Gastroesophageal sphincter (tissue), 4 donors: Measurements from ENCODE around the gene DOK5. TPM values are rescaled to one million over a fixed set of nuclear protein-coding genes. Genes with fewer than 3 reads are reported as not detected.

Experiments
- ATAC-seq: fragments of 150-250 bp; one replicate; pipeline ENCODE4 v1.9.1; 2016; ENCODE audit warnings: mild to moderate bottlenecking, moderate library complexity
- H3K27ac ChIP-seq, 4 donors: fragments of 200-600 bp; sonication (generic) in 3 of 4; 1 replicate in 3 of 4; 2 replicates in 1 of 4; pipeline ENCODE4 v1.5.1; 2016 to 2019
- H3K27me3 ChIP-seq: fragments of 200-600 bp; sonication (generic); one replicate; pipeline ENCODE4 v1.5.1; 2019
- H3K36me3 ChIP-seq, 2 donors: fragments of 200-600 bp; sonication (generic); one replicate each; pipeline ENCODE4 v1.5.1; 2019; ENCODE audit warnings: control low read depth in 1 of 2
- H3K4me1 ChIP-seq, 3 donors: fragments of 200-600 bp; sonication (generic); 1 replicate in 2 of 3; 2 replicates in 1 of 3; pipeline ENCODE4 v1.5.1; 2016 to 2019; ENCODE audit warnings: control low read depth in 2 of 3
- H3K4me3 ChIP-seq, 2 donors: fragments of 200-600 bp; sonication (generic); one replicate each; pipeline ENCODE4 v1.5.1; 2019; ENCODE audit warnings: mild to moderate bottlenecking in 1 of 2, moderate library complexity in 1 of 2
- H3K9me3 ChIP-seq, 3 donors: fragments of 200-600 bp; sonication (generic); one replicate each; pipeline ENCODE4 v1.5.1; 2017 to 2019; ENCODE audit warnings: control low read depth in 2 of 3
- CTCF ChIP-seq, 4 experiments: fragments of 200-600 bp in 2 of 4; fragments of 450-650 bp in 2 of 4; sonication (generic) in 1 of 4; IDR thresholded peaks; one replicate each; pipeline ENCODE4 v1.5.1; 2017 to 2019; ENCODE audit warnings: antibody characterized with exemption in 4 of 4, mild to moderate bottlenecking in 2 of 4, moderate library complexity in 2 of 4
- EP300 ChIP-seq: sonication (generic); formaldehyde crosslinking; IDR thresholded peaks from one replicate; pipeline ENCODE4 v1.6.1; 2017; ENCODE audit warnings: antibody characterized with exemption, mild to moderate bottlenecking
- POLR2A ChIP-seq, 2 donors: fragments of 450-650 bp; IDR thresholded peaks; one replicate each; pipeline ENCODE4 v1.6.1; 2017; ENCODE audit warnings: antibody characterized with exemption in 2 of 2, mild to moderate bottlenecking in 2 of 2, moderate library complexity in 1 of 2
- POLR2AphosphoS5 ChIP-seq: sonication (generic); formaldehyde crosslinking; IDR thresholded peaks from one replicate; pipeline ENCODE4 v1.6.1; 2017; ENCODE audit warnings: antibody characterized with exemption
- WGBS, 2 donors: methylation state at CpG; one replicate each; pipeline ENCODE4 v1.1.5; 2018; ENCODE audit warnings: low coverage in 1 of 2; 5-methylcytosine and 5-hydroxymethylcytosine counted together
- total RNA-seq, 4 donors: library from RNA; depleted of rRNA; stranded (reverse); fragments of >200 nt; gene quantifications; one replicate each; pipeline ENCODE4 v1.1.0, GENCODE V29; 2016

The DOK5 gene
- total RNA-seq, 4 donors from 2014 or later: 0.62 to 2.7 (median 1.4) TPM

- no peak for ATAC-seq
- peaks cover 0 to 9% (median 0%) of the 10 kb centered on the region in 3 donors for H3K9me3 ChIP-seq
- H3K27me3 ChIP-seq: no peaks in the 10 kb centered on the region
- no peaks in the 10 kb centered on the region for H3K4me1 ChIP-seq
- H3K36me3 ChIP-seq: no peaks in the 10 kb centered on the region
- H3K27ac ChIP-seq: no peak overlapping the region
- TF ChIP-seq POLR2A (IDR thresholded peaks at IDR 0.05) (no peak), EP300 (no peak), POLR2AphosphoS5 (no peak), CTCF (IDR thresholded peaks at IDR 0.05) (no peak)
- no peak overlapping the region for H3K4me3 ChIP-seq
- WGBS, 2 donors: 72 to 79% methylated on average over 3 of the region's 3 CpGs
Observed at GRCh38 chr20:54514028-54514607, 38.7 kb downstream of the DOK5 start.

GRCh38 chr20:54515793-54516628 lies 40.6 kb downstream of the DOK5 start:
- H3K4me1 ChIP-seq: no peaks in the 10 kb centered on the region
- TF ChIP-seq POLR2A (IDR thresholded peaks at IDR 0.05) (no peak), POLR2AphosphoS5 (no peak), CTCF (IDR thresholded peaks at IDR 0.05) (no peak), EP300 (no peak)
- no peak overlapping the region for H3K4me3 ChIP-seq
- no peak for ATAC-seq
- H3K27ac ChIP-seq: no peak overlapping the region
- H3K9me3 ChIP-seq: peaks cover 0 to 9% (median 0%) of the 10 kb centered on the region in 3 donors
- H3K27me3 ChIP-seq: no peaks in the 10 kb centered on the region
- H3K36me3 ChIP-seq: no peaks in the 10 kb centered on the region
- 59 to 67% methylated on average over 6 of the region's 6 CpGs for WGBS, 2 donors

GRCh38 chr20:54517241-54517975 lies 42.0 kb downstream of the DOK5 start:
- Histone ChIP-seq H3K4me1 (no peaks in the 10 kb centered on the region), H3K27ac (no peak overlapping the region), H3K27me3 (no peaks in the 10 kb centered on the region), H3K36me3 (no peaks in the 10 kb centered on the region), H3K4me3 (no peak overlapping the region), H3K9me3 (peaks cover 0 to 7% (median 0%) of the 10 kb centered on the region in 3 donors)
- no peak for TF ChIP-seq POLR2AphosphoS5
- TF ChIP-seq CTCF (IDR thresholded peaks at IDR 0.05): no peak
- TF ChIP-seq EP300: no peak
- no peak for TF ChIP-seq POLR2A (IDR thresholded peaks at IDR 0.05)
- WGBS, 2 donors: 87 to 92% methylated on average over 4 of the region's 4 CpGs
- ATAC-seq: no peak

GRCh38 chr20:54524849-54525248 lies 49.5 kb downstream of the DOK5 start:
- Histone ChIP-seq H3K27me3 (no peaks in the 10 kb centered on the region), H3K4me3 (no peak overlapping the region), H3K9me3 (no peaks in the 10 kb centered on the region), H3K36me3 (no peaks in the 10 kb centered on the region), H3K4me1 (peaks cover 0 to 9% (median 0%) of the 10 kb centered on the region in 3 donors), H3K27ac (no peak overlapping the region)
- no peak for TF ChIP-seq EP300
- no peak for TF ChIP-seq POLR2AphosphoS5
- no peak for TF ChIP-seq POLR2A (IDR thresholded peaks at IDR 0.05)
- no peak for TF ChIP-seq CTCF (IDR thresholded peaks at IDR 0.05)
- ATAC-seq: no peak
- 94% methylated on average over 3 of the region's 3 CpGs; no CpG with 5 or more reads in 1 of the 2 donors for WGBS, 2 donors
